ENCODE results near the gene ARHGAP6.
"Not testable (repeated sequence)": the region's sequence is repeated elsewhere in the genome, so short reads cannot be mapped to it uniquely, and the experiment has no call there.

Gene ARHGAP6

GRCh38 chrX:11382930-11383329 is 282.8 kb downstream of the ARHGAP6 start:
- DNase-seq = no peak

GRCh38 chrX:11381464-11381863 is 284.3 kb downstream of the ARHGAP6 start:
- DNase-seq = no peak

- no peak for DNase-seq
Observed at GRCh38 chrX:11380187-11380844, 285.4 kb downstream of the ARHGAP6 start.

GRCh38 chrX:11376163-11376562 is 289.6 kb downstream of the ARHGAP6 start:
- no peak for DNase-seq

- DNase-seq = no peak
Observed at GRCh38 chrX:11375614-11376119, 290.1 kb downstream of the ARHGAP6 start.

GRCh38 chrX:11374570-11374969 is 291.1 kb downstream of the ARHGAP6 start:
- no peak for DNase-seq

GRCh38 chrX:11371106-11371505 is 294.6 kb downstream of the ARHGAP6 start:
- DNase-seq = no peak

GRCh38 chrX:11367609-11368430 is 297.9 kb downstream of the ARHGAP6 start:
- DNase-seq = no peak

GRCh38 chrX:11366998-11367595 is 298.6 kb downstream of the ARHGAP6 start:
- no peak for DNase-seq

GRCh38 chrX:11365426-11365825 is 300.3 kb downstream of the ARHGAP6 start:
- no peak for DNase-seq

GRCh38 chrX:11364835-11365234 is 300.9 kb downstream of the ARHGAP6 start:
- DNase-seq = no peak

GRCh38 chrX:11363825-11364224 is 301.9 kb downstream of the ARHGAP6 start:
- DNase-seq = not testable (repeated sequence)

GRCh38 chrX:11363069-11363594 is 302.6 kb downstream of the ARHGAP6 start:
- DNase-seq = no peak

- DNase-seq = not testable (repeated sequence)
Observed at GRCh38 chrX:11361666-11362065, 304.1 kb downstream of the ARHGAP6 start.

GRCh38 chrX:11355944-11356343 is 309.8 kb downstream of the ARHGAP6 start:
- DNase-seq = not testable (repeated sequence)

- DNase-seq = no peak
Observed at GRCh38 chrX:11355259-11355909, 310.3 kb downstream of the ARHGAP6 start.

- no peak for DNase-seq
Observed at GRCh38 chrX:11352296-11352741, 313.4 kb downstream of the ARHGAP6 start.

GRCh38 chrX:11351375-11352295 is 314.1 kb downstream of the ARHGAP6 start:
- DNase-seq = no peak

GRCh38 chrX:11349661-11350337 is 315.9 kb downstream of the ARHGAP6 start:
- no peak for DNase-seq

- no peak for DNase-seq
Observed at GRCh38 chrX:11349020-11349419, 316.7 kb downstream of the ARHGAP6 start.

- no peak for DNase-seq
Observed at GRCh38 chrX:11347300-11347699, 318.4 kb downstream of the ARHGAP6 start.
